ENCODE results near the gene CNPY1.

DNA sequence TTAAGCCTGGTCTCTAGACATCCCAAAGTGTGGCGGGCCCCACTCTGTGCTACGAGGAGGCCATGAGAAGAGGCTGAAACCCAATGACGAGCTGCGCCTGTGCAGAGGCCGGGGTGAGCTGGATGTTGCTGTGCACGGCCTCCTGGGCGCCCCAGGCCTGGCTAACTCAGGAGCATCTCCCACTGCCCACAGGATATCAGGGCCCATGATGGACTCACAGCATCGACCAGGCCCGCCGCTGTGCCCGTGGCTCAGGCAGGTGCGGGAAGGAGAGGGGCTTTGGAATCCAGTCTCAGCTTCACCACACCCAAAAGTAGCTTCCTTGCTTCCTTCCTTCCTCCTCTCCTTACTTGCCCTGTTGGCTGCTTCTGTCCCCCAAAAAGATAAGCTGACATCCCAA, 4.6 kb upstream of the CNPY1 start:
- TF ChIP-seq, protein P1, sequence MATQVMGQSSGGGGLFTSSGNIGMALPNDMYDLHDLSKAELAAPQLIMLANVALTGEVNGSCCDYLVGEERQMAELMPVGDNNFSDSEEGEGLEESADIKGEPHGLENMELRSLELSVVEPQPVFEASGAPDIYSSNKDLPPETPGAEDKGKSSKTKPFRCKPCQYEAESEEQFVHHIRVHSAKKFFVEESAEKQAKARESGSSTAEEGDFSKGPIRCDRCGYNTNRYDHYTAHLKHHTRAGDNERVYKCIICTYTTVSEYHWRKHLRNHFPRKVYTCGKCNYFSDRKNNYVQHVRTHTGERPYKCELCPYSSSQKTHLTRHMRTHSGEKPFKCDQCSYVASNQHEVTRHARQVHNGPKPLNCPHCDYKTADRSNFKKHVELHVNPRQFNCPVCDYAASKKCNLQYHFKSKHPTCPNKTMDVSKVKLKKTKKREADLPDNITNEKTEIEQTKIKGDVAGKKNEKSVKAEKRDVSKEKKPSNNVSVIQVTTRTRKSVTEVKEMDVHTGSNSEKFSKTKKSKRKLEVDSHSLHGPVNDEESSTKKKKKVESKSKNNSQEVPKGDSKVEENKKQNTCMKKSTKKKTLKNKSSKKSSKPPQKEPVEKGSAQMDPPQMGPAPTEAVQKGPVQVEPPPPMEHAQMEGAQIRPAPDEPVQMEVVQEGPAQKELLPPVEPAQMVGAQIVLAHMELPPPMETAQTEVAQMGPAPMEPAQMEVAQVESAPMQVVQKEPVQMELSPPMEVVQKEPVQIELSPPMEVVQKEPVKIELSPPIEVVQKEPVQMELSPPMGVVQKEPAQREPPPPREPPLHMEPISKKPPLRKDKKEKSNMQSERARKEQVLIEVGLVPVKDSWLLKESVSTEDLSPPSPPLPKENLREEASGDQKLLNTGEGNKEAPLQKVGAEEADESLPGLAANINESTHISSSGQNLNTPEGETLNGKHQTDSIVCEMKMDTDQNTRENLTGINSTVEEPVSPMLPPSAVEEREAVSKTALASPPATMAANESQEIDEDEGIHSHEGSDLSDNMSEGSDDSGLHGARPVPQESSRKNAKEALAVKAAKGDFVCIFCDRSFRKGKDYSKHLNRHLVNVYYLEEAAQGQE (IDR thresholded peaks at IDR 0.05; ENCODE audit: insufficient replicate concordance, low read depth) = no peak
- TF ChIP-seq POLR2AphosphoS5 (IDR thresholded peaks at IDR 0.05; ENCODE audit: low read depth) (no peak), SPI1 (IDR thresholded peaks at IDR 0.05; ENCODE audit: borderline replicate concordance, low read depth) (no peak)
- TF ChIP-seq, protein P2, sequence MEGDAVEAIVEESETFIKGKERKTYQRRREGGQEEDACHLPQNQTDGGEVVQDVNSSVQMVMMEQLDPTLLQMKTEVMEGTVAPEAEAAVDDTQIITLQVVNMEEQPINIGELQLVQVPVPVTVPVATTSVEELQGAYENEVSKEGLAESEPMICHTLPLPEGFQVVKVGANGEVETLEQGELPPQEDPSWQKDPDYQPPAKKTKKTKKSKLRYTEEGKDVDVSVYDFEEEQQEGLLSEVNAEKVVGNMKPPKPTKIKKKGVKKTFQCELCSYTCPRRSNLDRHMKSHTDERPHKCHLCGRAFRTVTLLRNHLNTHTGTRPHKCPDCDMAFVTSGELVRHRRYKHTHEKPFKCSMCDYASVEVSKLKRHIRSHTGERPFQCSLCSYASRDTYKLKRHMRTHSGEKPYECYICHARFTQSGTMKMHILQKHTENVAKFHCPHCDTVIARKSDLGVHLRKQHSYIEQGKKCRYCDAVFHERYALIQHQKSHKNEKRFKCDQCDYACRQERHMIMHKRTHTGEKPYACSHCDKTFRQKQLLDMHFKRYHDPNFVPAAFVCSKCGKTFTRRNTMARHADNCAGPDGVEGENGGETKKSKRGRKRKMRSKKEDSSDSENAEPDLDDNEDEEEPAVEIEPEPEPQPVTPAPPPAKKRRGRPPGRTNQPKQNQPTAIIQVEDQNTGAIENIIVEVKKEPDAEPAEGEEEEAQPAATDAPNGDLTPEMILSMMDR (IDR thresholded peaks at IDR 0.05; ENCODE audit: insufficient read depth, low read length) = no peak
